LNCaP clone FGC (cell line): Measurements from ENCODE around the gene GRM1.

Experiments used
- DNase-seq: peaks from one replicate; pipeline ENCODE4 v3.0.0-alpha.2; 2011; ENCODE audit warnings: low read depth
- H3K4me3 ChIP-seq: 2 replicates; pipeline ENCODE4 v1.5.1; 2011; ENCODE audit warnings: mild to moderate bottlenecking, low read depth, low read length, control low read depth
- CTCF ChIP-seq: IDR thresholded peaks from 2 replicates; pipeline ENCODE4 v1.5.1; 2012; ENCODE audit warnings: mild to moderate bottlenecking; ENCODE audit not compliant: control insufficient read depth, insufficient read depth; ENCODE audit errors: extremely low read depth

GRM1 gene

DNA sequence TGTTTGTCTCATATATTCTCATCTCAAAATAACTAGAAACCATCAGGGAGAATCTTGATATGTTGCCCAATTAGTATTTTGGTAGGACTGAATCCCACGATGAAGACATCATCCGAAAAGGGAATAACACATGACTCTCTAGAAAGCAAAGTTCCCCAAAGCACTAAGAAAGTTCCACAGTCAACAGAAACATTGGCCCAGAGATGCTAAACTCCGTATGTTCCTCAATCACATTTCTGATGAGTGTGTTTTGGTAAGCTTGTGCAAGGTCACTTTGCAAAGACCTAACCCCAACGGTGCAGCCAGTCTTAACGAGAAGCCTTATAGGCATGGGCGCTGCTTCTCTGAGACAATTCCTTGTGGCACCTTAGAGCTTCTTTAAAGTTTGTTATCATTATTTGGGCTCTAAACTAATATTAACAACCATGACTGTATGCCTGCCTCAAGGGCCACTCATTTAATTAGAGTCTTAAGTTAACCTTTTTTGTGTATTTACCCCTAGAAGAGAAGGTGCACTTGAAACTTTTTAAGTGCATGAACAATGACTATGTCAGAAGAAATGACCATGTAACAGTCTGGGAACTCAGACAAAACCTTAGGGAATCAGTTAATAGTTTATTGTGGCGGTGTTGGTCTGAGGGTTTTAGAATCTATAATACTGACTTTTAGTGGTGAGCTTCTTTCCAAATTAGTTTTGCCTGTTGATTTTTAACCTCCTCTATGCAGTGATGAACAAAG is 312.8 kb downstream of the GRM1 start:
- TF ChIP-seq CTCF = no peak
- DNase-seq = no peak

DNA sequence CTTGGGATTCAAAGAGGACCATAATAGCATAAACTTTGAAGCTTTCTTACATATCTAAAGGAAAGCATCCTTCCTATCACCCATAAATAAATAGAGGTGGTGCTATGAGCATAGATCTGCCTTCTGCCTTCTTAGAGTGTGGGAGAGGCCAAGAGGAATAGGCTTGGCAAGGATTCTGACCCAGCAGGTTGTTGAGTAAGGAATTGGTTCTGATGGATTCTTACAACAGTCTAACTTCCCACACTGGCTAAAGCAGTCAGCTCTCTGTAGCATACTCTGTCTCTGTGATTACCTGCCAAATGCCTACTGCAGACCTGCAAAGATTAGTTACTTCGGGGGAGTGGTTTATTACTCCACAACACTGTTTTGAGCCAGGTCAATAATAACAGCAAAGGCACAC is 316.7 kb downstream of the GRM1 start:
- no peak for TF ChIP-seq CTCF
- H3K4me3 ChIP-seq = no peak overlapping the region
- peak; percentile 10 for DNase-seq

More for the DNA sequence above, 312.8 kb downstream of the GRM1 start:
- no peak overlapping the region for H3K4me3 ChIP-seq

- H3K4me3 ChIP-seq = no peak overlapping the region
- no peak for DNase-seq
- TF ChIP-seq CTCF = no peak
These were observed 318.2 kb downstream of the GRM1 start for GRCh38 chr6:146347090-146347489.

GRCh38 chr6:146347690-146348089 is 318.8 kb downstream of the GRM1 start:
- TF ChIP-seq CTCF = no peak
- DNase-seq = no peak
- H3K4me3 ChIP-seq = no peak overlapping the region

- no peak overlapping the region for H3K4me3 ChIP-seq
- TF ChIP-seq CTCF = no peak
- DNase-seq = no peak
These were observed 322.2 kb downstream of the GRM1 start for GRCh38 chr6:146351018-146351417.

DNA sequence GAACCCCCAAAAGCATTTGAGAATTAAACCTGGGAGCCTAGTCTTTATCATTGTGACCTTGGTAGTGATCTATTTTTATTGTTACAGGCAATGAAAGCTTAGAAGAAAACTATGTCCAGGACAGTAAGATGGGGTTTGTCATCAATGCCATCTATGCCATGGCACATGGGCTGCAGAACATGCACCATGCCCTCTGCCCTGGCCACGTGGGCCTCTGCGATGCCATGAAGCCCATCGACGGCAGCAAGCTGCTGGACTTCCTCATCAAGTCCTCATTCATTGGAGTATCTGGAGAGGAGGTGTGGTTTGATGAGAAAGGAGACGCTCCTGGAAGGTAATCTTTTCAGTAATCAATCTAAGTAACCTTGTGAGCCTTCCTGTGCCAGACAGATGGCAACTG is 323.3 kb downstream of the GRM1 start:
- no peak for DNase-seq
- no peak for TF ChIP-seq CTCF
- no peak overlapping the region for H3K4me3 ChIP-seq

- no peak for DNase-seq
- TF ChIP-seq CTCF = no peak
These were observed 325.6 kb downstream of the GRM1 start for GRCh38 chr6:146354451-146354850.

More at GRCh38 chr6:146354451-146354850, 325.6 kb downstream of the GRM1 start:
- no peak overlapping the region for H3K4me3 ChIP-seq
